CD8-positive, alpha-beta memory T cell (primary cell): ENCODE data around the gene CADPS. TPM values are rescaled to one million over a fixed set of nuclear protein-coding genes. Genes with fewer than 3 reads are reported as not detected.

Experiments used
- CTCF ChIA-PET: fragments of 350-600 bp; sonication (Branson Sonifier 250); formaldehyde crosslinking; loops from one replicate; lab custom pipeline; 2021; ENCODE audit warnings: antibody characterized with exemption; lab: Charles Lee
- POLR2A ChIA-PET: fragments of 350-600 bp; sonication (Branson Sonifier 250); formaldehyde crosslinking; loops from one replicate; lab custom pipeline; 2021; ENCODE audit warnings: antibody characterized with exemption; lab: Charles Lee
- DNase-seq, 5 donors: peaks; one replicate each; pipeline versions ENCODE4 v3.0.0 to v3.0.0-alpha.2; 2020 to 2022; ENCODE audit warnings: mixed read lengths in 1 of 5
- H3K27ac ChIP-seq: one replicate; pipeline ENCODE4 v1.7.0; 2013; ENCODE audit warnings: low read depth, mild to moderate bottlenecking, low read length, moderate library complexity
- H3K27me3 ChIP-seq: 2 replicates; pipeline ENCODE4 v1.7.0; 2013; ENCODE audit warnings: low read length, mild to moderate bottlenecking; ENCODE audit not compliant: insufficient read depth, poor library complexity, severe bottlenecking
- H3K36me3 ChIP-seq: 2 replicates; pipeline ENCODE4 v1.7.0; 2013; ENCODE audit warnings: mild to moderate bottlenecking, low read length, moderate library complexity; ENCODE audit not compliant: insufficient read depth
- H3K4me1 ChIP-seq: 2 replicates; pipeline ENCODE4 v1.7.0; 2013; ENCODE audit warnings: mild to moderate bottlenecking, low read length, moderate library complexity; ENCODE audit not compliant: insufficient read depth
- H3K4me3 ChIP-seq: 2 replicates; pipeline ENCODE4 v1.7.0; 2013; ENCODE audit warnings: mild to moderate bottlenecking, low read length
- H3K9me3 ChIP-seq: 2 replicates; pipeline ENCODE4 v1.7.0; 2013; ENCODE audit warnings: mild to moderate bottlenecking, low read length
- H3K27ac Mint-ChIP-seq, 8 donors: one replicate each; pipeline ENCODE4 v1.8.0; 2020 to 2021; ENCODE audit warnings: mixed read lengths in 8 of 8, mild to moderate bottlenecking in 6 of 8, inconsistent platforms in 3 of 8, moderate library complexity in 3 of 8
- H3K27me3 Mint-ChIP-seq, 2 donors: one replicate each; pipeline ENCODE4 v1.8.0; 2020 to 2021; ENCODE audit warnings: mixed read lengths in 2 of 2, mild to moderate bottlenecking in 1 of 2, moderate library complexity in 1 of 2
- H3K36me3 Mint-ChIP-seq, 3 donors: one replicate each; pipeline ENCODE4 v1.8.0; 2020 to 2021; ENCODE audit warnings: mixed read lengths in 3 of 3, inconsistent platforms in 1 of 3, mild to moderate bottlenecking in 1 of 3
- H3K4me1 Mint-ChIP-seq, 3 donors: one replicate each; pipeline ENCODE4 v1.8.0; 2020 to 2021; ENCODE audit warnings: mixed read lengths in 3 of 3, inconsistent platforms in 1 of 3, mild to moderate bottlenecking in 1 of 3
- H3K4me3 Mint-ChIP-seq, 7 donors: one replicate each; pipeline ENCODE4 v1.8.0; 2020 to 2021; ENCODE audit warnings: mixed read lengths in 7 of 7, mild to moderate bottlenecking in 6 of 7, moderate library complexity in 4 of 7, inconsistent platforms in 2 of 7
- H3K9me3 Mint-ChIP-seq, 5 donors: one replicate each; pipeline ENCODE4 v1.8.0; 2020 to 2022; ENCODE audit warnings: mixed read lengths in 5 of 5, mild to moderate bottlenecking in 3 of 5, moderate library complexity in 2 of 5, inconsistent platforms in 1 of 5
- polyA plus RNA-seq: library from polyadenylated mRNA; unstranded; fragments of 300-500 nt; fragmentation: Illumina TruSeq; gene quantifications from one replicate; pipeline ENCODE4 v1.2.3, GENCODE V29; 2021
- total RNA-seq, 2 experiments: library from RNA; stranded (reverse); gene quantifications; one replicate each; pipeline ENCODE4 v1.2.3, GENCODE V29; 2021

Gene CADPS
- total and polyA plus RNA-seq, 3 experiments from 2014 or later = not detected

- H3K36me3 Mint-ChIP-seq = no peaks in the 10 kb centered on the region
- no peaks in the 10 kb centered on the region for H3K4me1 ChIP-seq
- H3K4me3 Mint-ChIP-seq = no peak overlapping the region
- no peaks in the 10 kb centered on the region for H3K4me1 Mint-ChIP-seq
- ChIA-PET POLR2A (no interaction called here), CTCF (no interaction called here)
- H3K27me3 ChIP-seq = no peaks in the 10 kb centered on the region
- H3K27ac ChIP-seq = no peak overlapping the region
- no peak for DNase-seq
- H3K9me3 Mint-ChIP-seq = peaks cover 0 to 14% (median 4%) of the 10 kb centered on the region in 5 donors
- H3K36me3 ChIP-seq = no peaks in the 10 kb centered on the region
- no peak overlapping the region for H3K27ac Mint-ChIP-seq
- H3K4me3 ChIP-seq = no peak overlapping the region
- H3K27me3 Mint-ChIP-seq = no peaks in the 10 kb centered on the region
- no peaks in the 10 kb centered on the region for H3K9me3 ChIP-seq
Observed at GRCh38 chr3:62863648-62864047, 11.6 kb downstream of the CADPS start.

- ChIA-PET POLR2A (no interaction called here), CTCF (no interaction called here)
- no peaks in the 10 kb centered on the region for H3K4me1 Mint-ChIP-seq
- H3K9me3 Mint-ChIP-seq = peaks cover 0 to 10% (median 3%) of the 10 kb centered on the region in 5 donors
- no peak overlapping the region for H3K4me3 Mint-ChIP-seq
- Histone ChIP-seq H3K27me3 (no peaks in the 10 kb centered on the region), H3K27ac (no peak overlapping the region), H3K4me3 (no peak overlapping the region), H3K36me3 (no peaks in the 10 kb centered on the region), H3K9me3 (no peaks in the 10 kb centered on the region), H3K4me1 (no peaks in the 10 kb centered on the region)
- no peak for DNase-seq
- H3K27ac Mint-ChIP-seq = no peak overlapping the region
- H3K27me3 Mint-ChIP-seq = no peaks in the 10 kb centered on the region
- H3K36me3 Mint-ChIP-seq = no peaks in the 10 kb centered on the region
Observed at GRCh38 chr3:62859203-62859791, 15.9 kb downstream of the CADPS start.

GRCh38 chr3:62845996-62846395 is 29.2 kb downstream of the CADPS start:
- Histone ChIP-seq H3K27me3 (no peaks in the 10 kb centered on the region), H3K27ac (no peak overlapping the region), H3K9me3 (no peaks in the 10 kb centered on the region), H3K36me3 (no peaks in the 10 kb centered on the region), H3K4me1 (no peaks in the 10 kb centered on the region), H3K4me3 (no peak overlapping the region)
- no peaks in the 10 kb centered on the region for H3K4me1 Mint-ChIP-seq
- H3K9me3 Mint-ChIP-seq = peaks cover 0 to 4% (median 2%) of the 10 kb centered on the region in 5 donors
- no peaks in the 10 kb centered on the region for H3K27me3 Mint-ChIP-seq
- no peak overlapping the region for H3K27ac Mint-ChIP-seq
- DNase-seq = no peak
- CTCF ChIA-PET = no interaction called here
- POLR2A ChIA-PET = no interaction called here
- H3K36me3 Mint-ChIP-seq = no peaks in the 10 kb centered on the region
- H3K4me3 Mint-ChIP-seq = no peak overlapping the region

GRCh38 chr3:62843508-62843907 is 31.7 kb downstream of the CADPS start:
- Mint-ChIP-seq H3K27me3 (peaks cover 0 to 4% of the 10 kb centered on the region in 2 donors), H3K36me3 (no peaks in the 10 kb centered on the region), H3K4me3 (no peak overlapping the region), H3K9me3 (peaks cover 0 to 5% (median 3%) of the 10 kb centered on the region in 5 donors), H3K4me1 (no peaks in the 10 kb centered on the region), H3K27ac (no peak overlapping the region)
- Histone ChIP-seq H3K4me1 (no peaks in the 10 kb centered on the region), H3K27ac (no peak overlapping the region), H3K9me3 (no peaks in the 10 kb centered on the region), H3K36me3 (no peaks in the 10 kb centered on the region), H3K27me3 (no peaks in the 10 kb centered on the region), H3K4me3 (no peak overlapping the region)
- ChIA-PET CTCF (no interaction called here), POLR2A (no interaction called here)
- no peak for DNase-seq

- H3K4me3 ChIP-seq = no peak overlapping the region
- ChIA-PET CTCF (no interaction called here), POLR2A (no interaction called here)
- no peak overlapping the region for H3K27ac Mint-ChIP-seq
- no peaks in the 10 kb centered on the region for H3K9me3 ChIP-seq
- H3K27me3 ChIP-seq = no peaks in the 10 kb centered on the region
- H3K9me3 Mint-ChIP-seq = peaks cover 0 to 3% (median 0%) of the 10 kb centered on the region in 5 donors
- H3K36me3 ChIP-seq = no peaks in the 10 kb centered on the region
- H3K27ac ChIP-seq = no peak overlapping the region
- peaks cover 0 to 1% (median 0%) of the 10 kb centered on the region in 3 donors for H3K36me3 Mint-ChIP-seq
- H3K4me3 Mint-ChIP-seq = no peak overlapping the region
- H3K4me1 Mint-ChIP-seq = peaks cover 0 to 4% (median 0%) of the 10 kb centered on the region in 3 donors
- no peaks in the 10 kb centered on the region for H3K4me1 ChIP-seq
- no peak for DNase-seq
- peaks cover 0 to 4% of the 10 kb centered on the region in 2 donors for H3K27me3 Mint-ChIP-seq
Observed at GRCh38 chr3:62839748-62840147, 35.5 kb downstream of the CADPS start.

- Histone ChIP-seq H3K4me1 (no peaks in the 10 kb centered on the region), H3K4me3 (no peak overlapping the region), H3K9me3 (no peaks in the 10 kb centered on the region), H3K36me3 (no peaks in the 10 kb centered on the region), H3K27me3 (no peaks in the 10 kb centered on the region), H3K27ac (no peak overlapping the region)
- Mint-ChIP-seq H3K4me3 (no peak overlapping the region), H3K27me3 (peaks cover 0 to 4% of the 10 kb centered on the region in 2 donors), H3K9me3 (peaks cover 0 to 4% (median 2%) of the 10 kb centered on the region in 5 donors), H3K27ac (no peak overlapping the region), H3K36me3 (peaks cover 0 to 1% (median 0%) of the 10 kb centered on the region in 3 donors), H3K4me1 (peaks cover 0 to 4% (median 0%) of the 10 kb centered on the region in 3 donors)
- CTCF ChIA-PET = no interaction called here
- POLR2A ChIA-PET = no interaction called here
- no peak for DNase-seq
Observed at GRCh38 chr3:62837145-62837787, 38.0 kb downstream of the CADPS start.

- H3K4me1 ChIP-seq = no peaks in the 10 kb centered on the region
- no peak overlapping the region for H3K4me3 ChIP-seq
- no peaks in the 10 kb centered on the region for H3K9me3 ChIP-seq
- H3K27ac ChIP-seq = no peak overlapping the region
- H3K27me3 ChIP-seq = no peaks in the 10 kb centered on the region
- no peaks in the 10 kb centered on the region for H3K36me3 ChIP-seq
- peaks cover 0 to 4% (median 2%) of the 10 kb centered on the region in 5 donors for H3K9me3 Mint-ChIP-seq
- H3K27ac Mint-ChIP-seq = no peak overlapping the region
- H3K36me3 Mint-ChIP-seq = peaks cover 0 to 1% (median 0%) of the 10 kb centered on the region in 3 donors
- H3K4me3 Mint-ChIP-seq = no peak overlapping the region
- ChIA-PET CTCF (no interaction called here), POLR2A (no interaction called here)
- peaks cover 0 to 4% (median 0%) of the 10 kb centered on the region in 3 donors for H3K4me1 Mint-ChIP-seq
- DNase-seq = no peak
- H3K27me3 Mint-ChIP-seq = peaks cover 0 to 4% of the 10 kb centered on the region in 2 donors
Observed at GRCh38 chr3:62835554-62836236, 39.5 kb downstream of the CADPS start.

- POLR2A ChIA-PET = no interaction called here
- Mint-ChIP-seq H3K36me3 (peaks cover 0 to 1% (median 0%) of the 10 kb centered on the region in 3 donors), H3K27me3 (no peaks in the 10 kb centered on the region), H3K9me3 (peaks cover 0 to 4% (median 0%) of the 10 kb centered on the region in 5 donors), H3K4me1 (peaks cover 0 to 4% (median 0%) of the 10 kb centered on the region in 3 donors), H3K4me3 (no peak overlapping the region), H3K27ac (no peak overlapping the region)
- H3K27me3 ChIP-seq = no peaks in the 10 kb centered on the region
- no peaks in the 10 kb centered on the region for H3K9me3 ChIP-seq
- DNase-seq = no peak
- H3K36me3 ChIP-seq = no peaks in the 10 kb centered on the region
- CTCF ChIA-PET = no interaction called here
- no peaks in the 10 kb centered on the region for H3K4me1 ChIP-seq
- no peak overlapping the region for H3K4me3 ChIP-seq
- H3K27ac ChIP-seq = no peak overlapping the region
Observed at GRCh38 chr3:62833538-62833937, 41.7 kb downstream of the CADPS start.
